Neural cell (in vitro differentiated cells): ENCODE results near the gene TRAPPC6A.

ENCODE experiments used
- EZH2 ChIP-seq: fragments of 200-600, 300-800 bp; shearing (Covaris generic), sonication (generic); IDR thresholded peaks from 2 replicates; pipeline ENCODE4 v1.6.1; 2014; ENCODE audit warnings: antibody characterized with exemption, low read length, borderline replicate concordance, mild to moderate bottlenecking; ENCODE audit not compliant: insufficient read depth, poor library complexity, severe bottlenecking
- MXI1 ChIP-seq: fragments of 450-650 bp; conservative IDR thresholded peaks from 2 replicates; pipeline ENCODE4 v1.6.1; 2014; ENCODE audit warnings: antibody characterized with exemption, mild to moderate bottlenecking; ENCODE audit not compliant: poor library complexity, severe bottlenecking
- POLR2AphosphoS5 ChIP-seq: IDR thresholded peaks from 2 replicates; pipeline ENCODE4 v1.6.1; 2012
- RAD21 ChIP-seq: fragments of 450-650 bp; conservative IDR thresholded peaks from 2 replicates; pipeline ENCODE4 v1.6.1; 2014; ENCODE audit warnings: antibody characterized with exemption, mild to moderate bottlenecking, moderate library complexity
- SMC3 ChIP-seq: fragments of 450-650 bp; conservative IDR thresholded peaks from 2 replicates; pipeline ENCODE4 v1.6.1; 2014; ENCODE audit warnings: antibody characterized with exemption, mild to moderate bottlenecking, moderate library complexity; ENCODE audit not compliant: poor library complexity
- TAF1 ChIP-seq: IDR thresholded peaks from 2 replicates; pipeline ENCODE4 v1.6.1; 2012; ENCODE audit warnings: low read depth
- TF ChIP-seq, protein P1 (sequence below): fragments of 450-650 bp; IDR thresholded peaks from 2 replicates; pipeline ENCODE4 v1.5.1; 2014; ENCODE audit warnings: antibody characterized with exemption, mild to moderate bottlenecking, moderate library complexity; ENCODE audit not compliant: poor library complexity, severe bottlenecking
- TF ChIP-seq, protein P2 (sequence below): IDR thresholded peaks from 2 replicates; pipeline ENCODE4 v1.6.1; 2012; ENCODE audit warnings: borderline replicate concordance

DNA sequence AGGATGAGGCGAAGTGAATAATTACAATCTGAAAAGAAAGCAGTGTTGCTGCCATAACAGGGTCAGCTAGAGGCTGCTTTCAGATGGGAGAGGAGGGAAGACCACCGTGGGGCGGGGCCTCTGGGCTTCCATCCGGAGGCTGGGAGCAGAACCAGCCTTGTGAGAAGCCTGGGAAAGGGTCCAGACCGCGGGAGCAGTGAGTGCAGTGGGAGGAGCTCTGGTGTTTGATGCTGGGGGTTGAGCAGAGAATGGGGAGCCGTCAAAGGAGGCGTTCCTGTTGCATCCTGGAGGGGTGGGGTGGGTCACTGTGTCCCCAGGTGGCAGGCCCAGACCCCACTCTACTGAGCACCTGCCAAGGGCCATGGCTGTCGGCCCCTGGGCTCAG, 35.3 kb downstream of the TRAPPC6A start:
- TF ChIP-seq, protein P1, sequence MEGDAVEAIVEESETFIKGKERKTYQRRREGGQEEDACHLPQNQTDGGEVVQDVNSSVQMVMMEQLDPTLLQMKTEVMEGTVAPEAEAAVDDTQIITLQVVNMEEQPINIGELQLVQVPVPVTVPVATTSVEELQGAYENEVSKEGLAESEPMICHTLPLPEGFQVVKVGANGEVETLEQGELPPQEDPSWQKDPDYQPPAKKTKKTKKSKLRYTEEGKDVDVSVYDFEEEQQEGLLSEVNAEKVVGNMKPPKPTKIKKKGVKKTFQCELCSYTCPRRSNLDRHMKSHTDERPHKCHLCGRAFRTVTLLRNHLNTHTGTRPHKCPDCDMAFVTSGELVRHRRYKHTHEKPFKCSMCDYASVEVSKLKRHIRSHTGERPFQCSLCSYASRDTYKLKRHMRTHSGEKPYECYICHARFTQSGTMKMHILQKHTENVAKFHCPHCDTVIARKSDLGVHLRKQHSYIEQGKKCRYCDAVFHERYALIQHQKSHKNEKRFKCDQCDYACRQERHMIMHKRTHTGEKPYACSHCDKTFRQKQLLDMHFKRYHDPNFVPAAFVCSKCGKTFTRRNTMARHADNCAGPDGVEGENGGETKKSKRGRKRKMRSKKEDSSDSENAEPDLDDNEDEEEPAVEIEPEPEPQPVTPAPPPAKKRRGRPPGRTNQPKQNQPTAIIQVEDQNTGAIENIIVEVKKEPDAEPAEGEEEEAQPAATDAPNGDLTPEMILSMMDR: no peak
- TF ChIP-seq EZH2 (no peak), SMC3 (no peak), POLR2AphosphoS5 (no peak), MXI1 (no peak), RAD21 (no peak), TAF1 (no peak)
- TF ChIP-seq, protein P2, sequence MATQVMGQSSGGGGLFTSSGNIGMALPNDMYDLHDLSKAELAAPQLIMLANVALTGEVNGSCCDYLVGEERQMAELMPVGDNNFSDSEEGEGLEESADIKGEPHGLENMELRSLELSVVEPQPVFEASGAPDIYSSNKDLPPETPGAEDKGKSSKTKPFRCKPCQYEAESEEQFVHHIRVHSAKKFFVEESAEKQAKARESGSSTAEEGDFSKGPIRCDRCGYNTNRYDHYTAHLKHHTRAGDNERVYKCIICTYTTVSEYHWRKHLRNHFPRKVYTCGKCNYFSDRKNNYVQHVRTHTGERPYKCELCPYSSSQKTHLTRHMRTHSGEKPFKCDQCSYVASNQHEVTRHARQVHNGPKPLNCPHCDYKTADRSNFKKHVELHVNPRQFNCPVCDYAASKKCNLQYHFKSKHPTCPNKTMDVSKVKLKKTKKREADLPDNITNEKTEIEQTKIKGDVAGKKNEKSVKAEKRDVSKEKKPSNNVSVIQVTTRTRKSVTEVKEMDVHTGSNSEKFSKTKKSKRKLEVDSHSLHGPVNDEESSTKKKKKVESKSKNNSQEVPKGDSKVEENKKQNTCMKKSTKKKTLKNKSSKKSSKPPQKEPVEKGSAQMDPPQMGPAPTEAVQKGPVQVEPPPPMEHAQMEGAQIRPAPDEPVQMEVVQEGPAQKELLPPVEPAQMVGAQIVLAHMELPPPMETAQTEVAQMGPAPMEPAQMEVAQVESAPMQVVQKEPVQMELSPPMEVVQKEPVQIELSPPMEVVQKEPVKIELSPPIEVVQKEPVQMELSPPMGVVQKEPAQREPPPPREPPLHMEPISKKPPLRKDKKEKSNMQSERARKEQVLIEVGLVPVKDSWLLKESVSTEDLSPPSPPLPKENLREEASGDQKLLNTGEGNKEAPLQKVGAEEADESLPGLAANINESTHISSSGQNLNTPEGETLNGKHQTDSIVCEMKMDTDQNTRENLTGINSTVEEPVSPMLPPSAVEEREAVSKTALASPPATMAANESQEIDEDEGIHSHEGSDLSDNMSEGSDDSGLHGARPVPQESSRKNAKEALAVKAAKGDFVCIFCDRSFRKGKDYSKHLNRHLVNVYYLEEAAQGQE: no peak
